Smooth muscle cell of the brain vasculature (primary cell): ENCODE measurements around the gene AMIGO2.
A peak's percentile ranks its signal among the peaks of the same experiment; 100 is the strongest.
"Not testable (repeated sequence)": the region's sequence is repeated elsewhere in the genome, so short reads cannot be mapped to it uniquely, and the experiment has no call there.

ENCODE experiments used
- DNase-seq: peaks from one replicate; pipeline ENCODE4 v3.0.0-alpha.2; 2012; ENCODE audit warnings: low read depth, low spot score

Gene AMIGO2

GRCh38 chr12:47073951-47074350 lies 5.8 kb downstream of the AMIGO2 start:
- no peak for DNase-seq

- no peak for DNase-seq
These were observed 8.4 kb downstream of the AMIGO2 start for GRCh38 chr12:47071241-47071852.

- no peak for DNase-seq
These were observed 9.4 kb downstream of the AMIGO2 start for GRCh38 chr12:47070310-47070709.

DNA sequence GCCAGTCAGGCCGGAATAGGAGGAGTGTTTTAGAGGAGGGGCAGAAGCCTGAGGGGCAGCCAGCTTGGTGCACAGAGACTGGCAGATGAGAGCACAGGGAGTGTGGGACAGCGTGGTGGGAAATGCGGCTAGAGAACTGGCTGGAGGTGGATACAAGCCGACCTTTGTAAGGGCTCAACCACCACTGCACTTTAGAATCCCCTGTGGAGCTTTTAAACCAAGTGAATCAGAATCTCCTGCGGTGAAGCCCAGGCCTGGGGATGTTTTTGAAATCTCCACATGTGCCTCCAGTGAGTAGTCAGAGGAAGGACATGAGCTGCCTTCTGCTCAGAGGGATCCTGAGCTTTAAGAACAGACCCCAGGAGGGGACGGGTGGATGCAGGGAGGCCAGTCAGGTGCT lies 11.2 kb downstream of the AMIGO2 start:
- peak; percentile 95 for DNase-seq

- DNase-seq: no peak
These were observed 11.9 kb downstream of the AMIGO2 start for GRCh38 chr12:47067771-47068431.

GRCh38 chr12:47067176-47067575 lies 12.6 kb downstream of the AMIGO2 start:
- DNase-seq: no peak

DNA sequence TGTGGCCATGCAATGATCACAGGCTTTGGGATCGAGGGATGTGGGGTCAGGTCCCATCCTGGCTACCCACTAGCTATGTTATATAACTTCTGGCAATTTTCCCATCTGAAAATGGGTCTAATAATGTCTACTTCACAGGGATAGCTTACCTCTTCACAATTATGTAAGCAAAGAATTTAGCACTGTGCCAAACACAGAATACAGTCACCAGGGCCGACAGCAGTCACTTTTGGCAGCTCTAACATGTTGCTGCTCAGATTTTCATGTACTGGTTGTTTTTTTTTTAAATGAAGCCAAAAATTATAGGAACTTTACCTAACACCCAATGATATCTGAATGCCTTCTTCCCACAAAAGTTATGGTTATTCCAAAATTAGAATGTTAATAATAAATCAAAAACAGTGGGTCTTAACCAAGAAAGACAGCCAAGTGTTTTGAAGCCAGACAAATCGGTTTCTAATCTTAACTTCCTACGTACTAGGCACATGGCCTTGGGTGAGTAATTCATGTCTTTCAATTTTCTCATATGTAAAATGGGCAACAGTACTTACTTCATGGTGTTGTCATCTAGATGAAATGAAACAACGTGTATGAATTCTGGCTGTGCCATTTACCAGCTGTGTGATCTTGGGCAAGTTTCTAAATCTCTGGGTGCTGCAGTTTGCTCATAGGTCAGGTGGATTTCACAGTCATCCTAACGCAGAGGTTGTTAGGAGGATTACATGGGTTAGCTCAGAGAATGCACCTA lies 13.3 kb downstream of the AMIGO2 start:
- DNase-seq: no peak

DNA sequence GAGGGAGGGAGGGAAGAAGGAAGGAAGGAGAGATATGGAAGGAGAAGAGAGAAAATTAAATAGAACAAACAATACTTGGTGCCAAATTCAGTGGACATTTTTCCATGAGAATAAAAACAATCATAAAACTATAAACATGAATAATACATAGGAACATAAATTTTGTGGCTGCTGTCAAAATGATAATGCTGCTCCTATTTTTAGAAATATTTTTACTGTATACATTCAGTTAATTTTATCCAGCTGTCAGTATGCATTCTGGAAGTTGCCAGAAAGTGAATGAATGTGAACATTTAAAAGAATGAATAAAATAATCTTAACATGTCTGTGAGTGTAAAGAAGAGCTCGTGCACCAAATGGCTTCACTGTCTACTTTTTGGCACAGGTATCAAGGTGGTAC lies 14.2 kb downstream of the AMIGO2 start:
- no peak for DNase-seq

GRCh38 chr12:47058640-47059039 lies 21.1 kb downstream of the AMIGO2 start:
- not testable (repeated sequence) for DNase-seq

DNA sequence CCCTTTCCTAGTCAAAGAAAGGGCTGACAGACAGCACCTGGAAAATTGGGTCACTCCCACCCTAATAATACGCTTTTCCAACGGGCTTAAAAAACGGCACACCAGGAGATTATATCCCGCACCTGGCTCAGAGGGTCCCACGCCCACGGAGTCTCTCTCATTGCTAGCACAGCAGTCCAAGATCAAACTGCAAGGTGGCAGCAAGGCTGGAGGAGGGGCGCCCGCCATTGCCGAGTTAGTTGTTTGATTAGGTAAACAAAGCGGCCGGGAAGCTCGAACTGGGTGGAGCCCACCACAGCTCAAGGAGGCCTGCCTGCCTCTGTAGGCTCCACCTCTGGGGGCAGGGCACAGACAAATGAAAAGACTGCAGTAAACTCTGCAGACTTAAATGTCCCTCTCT lies 22.8 kb downstream of the AMIGO2 start:
- DNase-seq: not testable (repeated sequence)

- DNase-seq: not testable (repeated sequence)
These were observed 23.9 kb downstream of the AMIGO2 start for GRCh38 chr12:47055856-47056255.

DNA sequence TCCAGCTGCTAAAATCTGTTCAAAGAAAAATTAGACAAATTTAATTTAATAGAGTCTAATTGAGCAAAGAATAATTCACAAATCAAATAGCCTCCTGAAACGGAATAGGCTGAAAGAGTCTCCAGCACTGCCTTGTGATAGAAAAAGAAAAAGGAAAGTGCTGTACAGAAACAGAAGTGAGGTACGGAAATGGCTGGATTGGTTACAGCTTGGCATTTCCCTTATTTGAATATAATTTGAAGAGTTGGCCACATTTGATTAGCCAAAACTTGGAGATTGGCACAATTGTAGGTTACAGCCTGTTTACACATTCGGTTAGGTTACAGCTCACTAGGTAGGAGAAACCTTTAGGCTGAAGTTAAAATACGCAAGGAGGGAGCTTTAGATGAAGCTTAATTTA lies 25.1 kb downstream of the AMIGO2 start:
- DNase-seq: no peak

- no peak for DNase-seq
These were observed 25.8 kb downstream of the AMIGO2 start for GRCh38 chr12:47053961-47054360.

DNA sequence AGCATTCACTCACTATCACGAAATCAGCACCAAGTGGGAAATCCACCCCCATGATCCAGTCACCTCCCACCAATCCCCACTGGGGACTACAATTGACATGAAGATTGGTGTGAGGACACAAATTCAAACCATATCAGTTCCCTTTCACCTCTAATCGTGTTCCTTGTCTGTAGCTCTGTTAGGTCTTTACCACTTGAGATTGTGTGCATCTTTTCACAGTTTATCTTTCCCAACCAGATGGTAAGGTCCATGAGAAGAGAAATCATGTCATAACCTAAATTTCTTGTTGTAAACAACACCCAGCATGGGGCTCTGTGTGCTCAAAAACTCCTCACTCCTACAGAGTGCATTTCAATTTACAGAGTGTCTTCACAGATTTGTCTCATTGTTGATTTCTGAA lies 27.5 kb downstream of the AMIGO2 start:
- DNase-seq: no peak

GRCh38 chr12:47051291-47051690 lies 28.5 kb downstream of the AMIGO2 start:
- DNase-seq: not testable (repeated sequence)

DNA sequence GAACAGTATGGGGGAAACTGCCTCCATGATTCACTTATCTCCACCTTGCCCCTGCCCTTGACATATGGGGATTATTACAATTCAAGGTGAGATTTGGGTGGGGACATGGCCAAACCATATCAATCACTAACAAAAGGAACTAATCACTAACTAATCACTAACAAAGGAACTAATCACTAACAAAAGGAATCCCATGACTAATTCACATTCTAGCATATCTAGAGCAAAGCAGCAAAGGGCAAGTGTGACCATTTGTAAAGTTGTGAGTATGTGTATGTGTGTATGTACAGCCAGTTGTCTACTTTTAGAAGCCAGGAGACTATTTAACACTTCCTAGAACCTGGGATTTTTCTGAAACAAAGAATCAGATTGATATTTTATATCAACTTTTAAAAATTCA lies 31.2 kb downstream of the AMIGO2 start:
- no peak for DNase-seq

DNA sequence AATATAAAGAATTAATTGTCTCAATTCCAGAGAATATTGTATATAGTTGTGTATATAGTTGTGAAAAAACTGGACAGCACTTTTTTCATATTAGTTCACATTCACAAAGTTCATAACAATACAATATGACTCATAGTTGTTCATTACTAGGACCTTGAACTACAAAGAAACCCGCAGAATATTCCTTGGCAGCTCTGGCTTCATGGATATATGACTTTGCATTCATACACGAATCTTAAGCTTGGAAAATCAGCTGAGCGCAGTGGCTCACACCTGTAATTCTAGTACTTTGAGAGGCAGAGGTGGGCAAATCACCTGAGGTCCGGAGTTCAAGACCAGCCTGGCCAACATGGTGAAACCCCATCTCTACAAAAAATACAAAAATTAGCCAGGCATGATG lies 38.4 kb downstream of the AMIGO2 start:
- no peak for DNase-seq

GRCh38 chr12:47039756-47040155 lies 40.0 kb downstream of the AMIGO2 start:
- DNase-seq: no peak

GRCh38 chr12:47039079-47039478 lies 40.7 kb downstream of the AMIGO2 start:
- no peak for DNase-seq

DNA sequence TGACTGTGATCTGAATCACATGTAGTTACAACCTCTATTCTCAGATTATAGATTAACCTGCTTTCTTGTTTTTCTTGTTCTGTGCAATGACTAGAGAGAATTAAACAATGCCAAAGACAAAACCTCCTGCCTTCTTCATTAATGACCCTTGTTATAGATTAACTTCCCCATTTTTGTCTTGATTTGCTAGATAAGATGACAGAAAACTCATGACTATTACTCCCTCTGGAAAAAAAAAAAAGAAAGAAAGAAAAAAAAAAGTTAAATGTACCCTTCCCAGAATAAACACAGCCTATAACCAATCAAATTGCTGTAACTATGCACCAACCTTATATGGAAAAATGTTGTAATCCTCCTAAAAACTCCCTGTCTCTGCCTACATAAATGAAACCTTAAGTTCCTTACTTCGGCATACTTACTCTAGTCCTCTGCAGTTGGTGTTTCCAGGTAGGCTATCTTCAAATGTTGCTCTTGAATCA lies 41.5 kb downstream of the AMIGO2 start:
- DNase-seq: no peak

DNA sequence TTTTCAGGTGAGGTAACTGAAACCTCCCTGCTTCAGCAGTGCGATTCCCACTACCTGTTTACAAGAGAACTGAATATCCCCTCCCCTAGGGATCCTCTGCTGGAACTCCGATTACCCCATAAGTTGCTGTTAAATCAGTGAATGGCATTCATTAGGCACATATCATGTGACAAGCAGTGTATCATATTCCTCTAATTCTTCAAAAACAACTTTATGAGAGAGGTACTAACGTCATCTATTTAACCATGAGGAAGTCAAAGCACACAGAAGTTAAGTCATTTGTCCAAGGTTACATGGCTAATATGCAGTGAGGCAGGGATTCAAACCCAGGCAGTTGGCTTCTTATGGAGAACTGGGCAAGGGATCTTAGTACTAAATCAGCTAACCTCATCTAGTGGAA lies 44.3 kb downstream of the AMIGO2 start:
- DNase-seq: no peak

- DNase-seq: no peak
These were observed 45.1 kb downstream of the AMIGO2 start for GRCh38 chr12:47034661-47035060.
